ENCODE results near the gene RTRAF. TPM values are rescaled to one million over a fixed set of nuclear protein-coding genes. Genes with fewer than 3 reads are reported as not detected.

RTRAF gene
- total RNA-seq, 3 donors from 2014 or later (not counting 1 experiment from before 2014, with no cell fraction given), result 84.3 to 96.5 (median 92.7) TPM

GRCh38 chr14:52043690-52044089, 54.3 kb downstream of the RTRAF start:
- no peaks in the 10 kb centered on the region for H3K27me3 ChIP-seq (ENCODE audit: control insufficient read depth, insufficient read depth, low read length)
- H3K4me1 Mint-ChIP-seq, result peaks cover 5 to 17% of the 10 kb centered on the region in 2 donors
- H3K4me3 ChIP-seq (ENCODE audit: low read length), result no peak overlapping the region
- H3K27me3 Mint-ChIP-seq (ENCODE audit: low read depth in 2 of 2), result peaks cover 0 to 6% of the 10 kb centered on the region in 2 donors
- H3K27ac ChIP-seq (ENCODE audit: low read length), result no peak overlapping the region
- H3K4me1 ChIP-seq (ENCODE audit: control insufficient read depth, insufficient read depth, low read length), result no peaks in the 10 kb centered on the region
- WGBS (ENCODE audit: insufficient coverage), result 42% methylated on average over 3 of the region's 5 CpGs
- H3K9me3 Mint-ChIP-seq, result no peaks in the 10 kb centered on the region
- no peaks in the 10 kb centered on the region for H3K36me3 Mint-ChIP-seq
- TF ChIP-seq, protein P1, sequence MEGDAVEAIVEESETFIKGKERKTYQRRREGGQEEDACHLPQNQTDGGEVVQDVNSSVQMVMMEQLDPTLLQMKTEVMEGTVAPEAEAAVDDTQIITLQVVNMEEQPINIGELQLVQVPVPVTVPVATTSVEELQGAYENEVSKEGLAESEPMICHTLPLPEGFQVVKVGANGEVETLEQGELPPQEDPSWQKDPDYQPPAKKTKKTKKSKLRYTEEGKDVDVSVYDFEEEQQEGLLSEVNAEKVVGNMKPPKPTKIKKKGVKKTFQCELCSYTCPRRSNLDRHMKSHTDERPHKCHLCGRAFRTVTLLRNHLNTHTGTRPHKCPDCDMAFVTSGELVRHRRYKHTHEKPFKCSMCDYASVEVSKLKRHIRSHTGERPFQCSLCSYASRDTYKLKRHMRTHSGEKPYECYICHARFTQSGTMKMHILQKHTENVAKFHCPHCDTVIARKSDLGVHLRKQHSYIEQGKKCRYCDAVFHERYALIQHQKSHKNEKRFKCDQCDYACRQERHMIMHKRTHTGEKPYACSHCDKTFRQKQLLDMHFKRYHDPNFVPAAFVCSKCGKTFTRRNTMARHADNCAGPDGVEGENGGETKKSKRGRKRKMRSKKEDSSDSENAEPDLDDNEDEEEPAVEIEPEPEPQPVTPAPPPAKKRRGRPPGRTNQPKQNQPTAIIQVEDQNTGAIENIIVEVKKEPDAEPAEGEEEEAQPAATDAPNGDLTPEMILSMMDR (IDR thresholded peaks at IDR 0.05), result peak; percentile 67
- no peaks in the 10 kb centered on the region for H3K36me3 ChIP-seq (ENCODE audit: control insufficient read depth, insufficient read depth, low read length)
- no peaks in the 10 kb centered on the region for H3K9me3 ChIP-seq (ENCODE audit: control insufficient read depth, insufficient read depth, low read length)
- H3K4me3 Mint-ChIP-seq, result no peak overlapping the region
- no peak overlapping the region for H3K27ac Mint-ChIP-seq
- peak; percentile 68 to 84 (median 84) for ATAC-seq
- intact Hi-C loops (cut with micrococcal nuclease), result loop anchor here (1.0 kb wide), 1 partner anchor 229 kb away; no protein-coding TSS in a partner anchor
- peak; percentile 45 to 67 for DNase-seq

DNA sequence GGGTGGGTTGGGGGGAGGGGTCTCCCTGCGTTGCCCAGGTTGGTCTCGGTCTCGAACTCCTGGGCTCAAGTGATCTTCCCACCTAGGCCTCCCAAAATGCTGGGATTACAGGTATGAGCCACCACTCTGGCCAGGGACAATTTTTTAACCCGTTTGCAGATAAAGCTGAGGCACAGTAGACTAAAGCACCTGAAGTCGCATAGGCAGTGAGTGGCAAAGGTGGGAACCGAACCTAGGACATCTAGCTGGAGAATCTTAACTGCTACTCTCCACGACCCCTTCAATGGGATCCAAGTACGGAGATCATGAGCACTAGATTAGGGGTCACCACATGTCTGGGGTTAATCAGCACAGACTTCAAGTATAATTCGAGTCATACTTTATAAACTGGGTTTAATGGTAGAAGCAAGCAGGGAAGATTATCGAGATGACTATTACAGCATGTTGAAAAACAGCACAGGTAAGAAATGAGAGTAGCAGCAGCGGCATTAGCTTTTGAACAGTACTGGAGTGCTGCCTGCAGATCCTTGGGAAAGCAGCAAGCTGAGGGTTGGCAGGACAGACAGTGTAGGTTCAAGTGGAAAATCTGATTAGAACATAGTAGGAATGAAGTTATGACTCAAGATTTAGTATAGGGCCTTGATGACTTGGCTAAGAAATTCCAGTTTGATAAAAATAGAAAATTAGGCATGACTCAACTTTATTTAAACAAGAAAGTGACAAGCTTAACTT, 55.6 kb downstream of the RTRAF start:
- no peak overlapping the region for H3K27ac ChIP-seq (ENCODE audit: low read length)
- intact Hi-C loops (cut with micrococcal nuclease), result no loop called here
- 90% methylated on average over 11 of the region's 11 CpGs for WGBS (ENCODE audit: insufficient coverage)
- no peak overlapping the region for H3K27ac Mint-ChIP-seq
- no peaks in the 10 kb centered on the region for H3K27me3 ChIP-seq (ENCODE audit: control insufficient read depth, insufficient read depth, low read length)
- peaks cover 0 to 6% of the 10 kb centered on the region in 2 donors for H3K27me3 Mint-ChIP-seq (ENCODE audit: low read depth in 2 of 2)
- no peaks in the 10 kb centered on the region for H3K36me3 Mint-ChIP-seq
- TF ChIP-seq, protein P1 (IDR thresholded peaks at IDR 0.05), result no peak
- no peaks in the 10 kb centered on the region for H3K9me3 Mint-ChIP-seq
- H3K9me3 ChIP-seq (ENCODE audit: control insufficient read depth, insufficient read depth, low read length), result no peaks in the 10 kb centered on the region
- no peak for DNase-seq
- H3K36me3 ChIP-seq (ENCODE audit: control insufficient read depth, insufficient read depth, low read length), result no peaks in the 10 kb centered on the region
- no peaks in the 10 kb centered on the region for H3K4me1 ChIP-seq (ENCODE audit: control insufficient read depth, insufficient read depth, low read length)
- no peak overlapping the region for H3K4me3 ChIP-seq (ENCODE audit: low read length)
- no peak for ATAC-seq
- H3K4me1 Mint-ChIP-seq, result peaks cover 5 to 17% of the 10 kb centered on the region in 2 donors
- H3K4me3 Mint-ChIP-seq, result no peak overlapping the region

DNA sequence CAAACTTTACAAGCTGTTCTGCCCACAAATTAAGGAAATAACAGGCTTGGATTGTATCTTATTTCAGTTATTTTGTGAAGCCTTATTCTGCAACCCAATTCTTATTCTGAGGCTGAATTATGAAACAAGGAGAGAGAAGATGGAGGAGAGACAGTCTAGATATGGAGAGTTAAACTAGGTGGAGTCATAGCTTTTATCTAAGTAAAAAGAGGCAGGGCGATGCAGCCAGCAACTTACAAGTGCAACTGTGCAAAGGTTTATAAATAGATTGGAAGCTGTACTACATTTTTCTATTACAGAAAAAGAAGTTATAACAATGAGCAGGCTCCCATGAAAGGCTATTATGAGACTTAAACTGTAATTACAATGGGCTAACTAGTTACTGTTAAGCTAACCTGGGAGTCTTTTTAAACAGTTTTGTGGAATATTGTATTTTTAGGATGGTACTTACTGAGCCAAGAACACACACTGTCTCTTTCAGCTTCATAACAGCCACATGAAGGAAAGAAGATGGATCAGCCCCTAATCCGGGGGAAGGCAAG, 57.1 kb downstream of the RTRAF start:
- intact Hi-C loops (cut with micrococcal nuclease), result no loop called here
- H3K27me3 Mint-ChIP-seq (ENCODE audit: low read depth in 2 of 2), result peaks cover 3 to 9% of the 10 kb centered on the region in 2 donors

More for the DNA sequence above, 57.1 kb downstream of the RTRAF start:
- Mint-ChIP-seq H3K36me3 (no peaks in the 10 kb centered on the region), H3K4me3 (no peak overlapping the region), H3K27ac (no peak overlapping the region), H3K9me3 (no peaks in the 10 kb centered on the region), H3K4me1 (peaks cover 5 to 17% of the 10 kb centered on the region in 2 donors)
- TF ChIP-seq, protein P1 (IDR thresholded peaks at IDR 0.05), result no peak
- Histone ChIP-seq H3K27me3 (ENCODE audit: control insufficient read depth, insufficient read depth, low read length) (no peaks in the 10 kb centered on the region), H3K36me3 (ENCODE audit: control insufficient read depth, insufficient read depth, low read length) (no peaks in the 10 kb centered on the region), H3K4me1 (ENCODE audit: control insufficient read depth, insufficient read depth, low read length) (no peaks in the 10 kb centered on the region), H3K4me3 (ENCODE audit: low read length) (no peak overlapping the region), H3K9me3 (ENCODE audit: control insufficient read depth, insufficient read depth, low read length) (no peaks in the 10 kb centered on the region), H3K27ac (ENCODE audit: low read length) (no peak overlapping the region)
- no peak for DNase-seq
- no peak for ATAC-seq
- 63% methylated on average over 2 of the region's 2 CpGs for WGBS (ENCODE audit: insufficient coverage)

Data from natural killer cell (primary cell).